Measurements from ENCODE around the gene ADPRM.

- TF ChIP-seq CTCF (IDR thresholded peaks at IDR 0.05), result no peak
- TF ChIP-seq POLR2A (IDR thresholded peaks at IDR 0.05; ENCODE audit: low read depth), result no peak
- no peak for TF ChIP-seq POLR2AphosphoS5 (IDR thresholded peaks at IDR 0.05)
- no peak for TF ChIP-seq EP300 (IDR thresholded peaks at IDR 0.05)
Observed at GRCh38 chr17:10651927-10652326, 45.5 kb upstream of the ADPRM start.

Measured in esophagus muscularis mucosa (tissue), 4 donors.